HEK293 (cell line): ENCODE data around the gene MAP6.

Experiments
- CTCF ChIA-PET: fragments of 350-600 bp; formaldehyde crosslinking; extraction: SDS; loops from one replicate; lab custom pipeline; 2021; ENCODE audit warnings: antibody characterized with exemption; lab: Yijun Ruan, JAX
- POLR2A ChIA-PET: fragments of 300-600 bp; formaldehyde crosslinking; extraction: SDS; loops from one replicate; lab custom pipeline; 2020; ENCODE audit warnings: antibody characterized with exemption, inconsistent platforms; lab: Yijun Ruan, JAX
- H3K27ac ChIP-seq: fragments of 200-500 bp; sonication (Bioruptor generic); 2 replicates; pipeline ENCODE4 v1.5.1; 2014; ENCODE audit warnings: low read depth, low read length, control low read depth, inconsistent platforms; ENCODE audit errors: extremely low read depth
- H3K36me3 ChIP-seq, 2 experiments: fragments of 200-500 bp in 1 of 2; sonication (Bioruptor generic) in 1 of 2; 1 replicate in 1 of 2; 2 replicates in 1 of 2; pipeline ENCODE4 v1.5.1; 2014 to 2017; ENCODE audit warnings: inconsistent platforms in 2 of 2, low read length in 2 of 2; ENCODE audit not compliant: control insufficient read depth in 2 of 2, insufficient read depth in 1 of 2
- H3K4me1 ChIP-seq: fragments of 200-500 bp; sonication (Bioruptor generic); 2 replicates; pipeline ENCODE4 v1.5.1; 2014; ENCODE audit warnings: mild to moderate bottlenecking, low read length, inconsistent platforms; ENCODE audit not compliant: control insufficient read depth, insufficient read depth
- H3K4me3 ChIP-seq: 2 replicates; pipeline ENCODE4 v1.5.1; 2011; ENCODE audit warnings: low read depth, mild to moderate bottlenecking, control low read depth, low read length, moderate library complexity
- H3K9me3 ChIP-seq: fragments of 200-500 bp; sonication (Bioruptor generic); 2 replicates; pipeline ENCODE4 v1.5.1; 2014; ENCODE audit warnings: low read depth, low read length, inconsistent platforms; ENCODE audit not compliant: control insufficient read depth, insufficient read depth
- FEZF1 ChIP-seq: fragments of 450-650 bp; formaldehyde crosslinking; IDR thresholded peaks from 2 replicates; pipeline ENCODE4 v1.5.1; 2016; ENCODE audit warnings: missing biosample characterization, missing genetic modification characterization
- GFI1B ChIP-seq: fragments of 450-650 bp; formaldehyde crosslinking; IDR thresholded peaks from 2 replicates; pipeline ENCODE4 v1.5.1; 2016; ENCODE audit warnings: missing biosample characterization, missing genetic modification characterization
- GLIS1 ChIP-seq: fragments of 450-650 bp; formaldehyde crosslinking; IDR thresholded peaks from 2 replicates; pipeline ENCODE4 v1.5.1; 2016; ENCODE audit warnings: missing biosample characterization, missing genetic modification characterization
- KLF16 ChIP-seq: fragments of 450-650 bp; formaldehyde crosslinking; IDR thresholded peaks from 2 replicates; pipeline ENCODE4 v1.5.1; 2017; ENCODE audit warnings: missing biosample characterization, missing genetic modification characterization
- KLF7 ChIP-seq: fragments of 450-650 bp; formaldehyde crosslinking; IDR thresholded peaks from 2 replicates; pipeline ENCODE4 v1.5.1; 2016; ENCODE audit warnings: missing biosample characterization, missing genetic modification characterization, borderline replicate concordance
- OSR2 ChIP-seq: fragments of 450-650 bp; formaldehyde crosslinking; IDR thresholded peaks from 2 replicates; pipeline ENCODE4 v1.5.1; 2016; ENCODE audit warnings: missing biosample characterization, missing genetic modification characterization
- SALL2 ChIP-seq: fragments of 450-650 bp; formaldehyde crosslinking; IDR thresholded peaks from 2 replicates; pipeline ENCODE4 v1.5.0; 2017; ENCODE audit warnings: missing biosample characterization, mild to moderate bottlenecking, missing genetic modification characterization, borderline replicate concordance
- SCRT2 ChIP-seq: fragments of 450-650 bp; formaldehyde crosslinking; IDR thresholded peaks from 2 replicates; pipeline ENCODE4 v1.5.1; 2016; ENCODE audit warnings: missing biosample characterization, missing genetic modification characterization
- SP2 ChIP-seq: fragments of 450-650 bp; formaldehyde crosslinking; IDR thresholded peaks from 2 replicates; pipeline ENCODE4 v1.5.1; 2016; ENCODE audit warnings: missing biosample characterization, missing genetic modification characterization
- SP3 ChIP-seq: fragments of 450-650 bp; formaldehyde crosslinking; IDR thresholded peaks from 2 replicates; pipeline ENCODE4 v1.5.1; 2016; ENCODE audit warnings: missing biosample characterization, missing genetic modification characterization
- TSHZ1 ChIP-seq: fragments of 450-650 bp; formaldehyde crosslinking; IDR thresholded peaks from 2 replicates; pipeline ENCODE4 v1.5.1; 2016; ENCODE audit warnings: missing biosample characterization, missing genetic modification characterization, borderline replicate concordance
- ZFHX2 ChIP-seq: fragments of 450-650 bp; formaldehyde crosslinking; conservative IDR thresholded peaks from 2 replicates; pipeline ENCODE4 v1.5.1; 2016; ENCODE audit warnings: missing biosample characterization, missing genetic modification characterization
- ZFP37 ChIP-seq: fragments of 450-650 bp; formaldehyde crosslinking; IDR thresholded peaks from 2 replicates; pipeline ENCODE4 v1.5.1; 2016; ENCODE audit warnings: missing biosample characterization, missing genetic modification characterization
- ZIC2 ChIP-seq: fragments of 450-650 bp; formaldehyde crosslinking; IDR thresholded peaks from 2 replicates; pipeline ENCODE4 v1.5.1; 2016; ENCODE audit warnings: missing biosample characterization, missing genetic modification characterization
- ZNF140 ChIP-seq: fragments of 450-650 bp; formaldehyde crosslinking; IDR thresholded peaks from 2 replicates; pipeline ENCODE4 v1.5.1; 2016; ENCODE audit warnings: missing biosample characterization, missing genetic modification characterization
- ZNF148 ChIP-seq: fragments of 450-650 bp; formaldehyde crosslinking; IDR thresholded peaks from 2 replicates; pipeline ENCODE4 v1.5.0; 2017; ENCODE audit warnings: missing biosample characterization, missing genetic modification characterization, borderline replicate concordance
- ZNF211 ChIP-seq: fragments of 450-650 bp; formaldehyde crosslinking; IDR thresholded peaks from 2 replicates; pipeline ENCODE4 v1.5.1; 2016; ENCODE audit warnings: low read depth, missing biosample characterization, missing genetic modification characterization
- ZNF280C ChIP-seq: fragments of 450-650 bp; formaldehyde crosslinking; IDR thresholded peaks from 2 replicates; pipeline ENCODE4 v1.5.1; 2016; ENCODE audit warnings: missing biosample characterization, missing genetic modification characterization
- ZNF391 ChIP-seq: fragments of 450-650 bp; formaldehyde crosslinking; IDR thresholded peaks from 2 replicates; pipeline ENCODE4 v1.5.1; 2016; ENCODE audit warnings: low read depth, missing biosample characterization, missing genetic modification characterization, borderline replicate concordance
- ZNF488 ChIP-seq: fragments of 450-650 bp; formaldehyde crosslinking; IDR thresholded peaks from 2 replicates; pipeline ENCODE4 v1.5.1; 2016; ENCODE audit warnings: missing biosample characterization, missing genetic modification characterization
- ZNF510 ChIP-seq: fragments of 450-650 bp; formaldehyde crosslinking; IDR thresholded peaks from 2 replicates; pipeline ENCODE4 v1.5.1; 2018; ENCODE audit warnings: mild to moderate bottlenecking, missing genetic modification characterization, missing biosample characterization; ENCODE audit not compliant: insufficient replicate concordance
- ZNF514 ChIP-seq: fragments of 450-650 bp; formaldehyde crosslinking; IDR thresholded peaks from 2 replicates; pipeline ENCODE4 v1.5.1; 2016; ENCODE audit warnings: missing biosample characterization, missing genetic modification characterization
- ZNF571 ChIP-seq: fragments of 450-650 bp; formaldehyde crosslinking; IDR thresholded peaks from 2 replicates; pipeline ENCODE4 v1.5.0; 2017; ENCODE audit warnings: missing biosample characterization, missing genetic modification characterization
- ZNF580 ChIP-seq: fragments of 450-650 bp; formaldehyde crosslinking; IDR thresholded peaks from 2 replicates; pipeline ENCODE4 v1.5.1; 2016; ENCODE audit warnings: missing biosample characterization, missing genetic modification characterization
- ZNF623 ChIP-seq: fragments of 450-650 bp; formaldehyde crosslinking; IDR thresholded peaks from 2 replicates; pipeline ENCODE4 v1.5.1; 2016; ENCODE audit warnings: missing biosample characterization, missing genetic modification characterization
- ZNF654 ChIP-seq: fragments of 450-650 bp; formaldehyde crosslinking; IDR thresholded peaks from 2 replicates; pipeline ENCODE4 v1.5.1; 2016; ENCODE audit warnings: low read depth, missing biosample characterization, missing genetic modification characterization
- ZNF701 ChIP-seq: fragments of 450-650 bp; formaldehyde crosslinking; IDR thresholded peaks from 2 replicates; pipeline ENCODE4 v1.5.1; 2016; ENCODE audit warnings: missing biosample characterization, missing genetic modification characterization
- ZNF768 ChIP-seq: fragments of 450-650 bp; formaldehyde crosslinking; IDR thresholded peaks from 2 replicates; pipeline ENCODE4 v1.5.1; 2018; ENCODE audit warnings: missing biosample characterization, mild to moderate bottlenecking, missing genetic modification characterization
- ZNF777 ChIP-seq: fragments of 450-650 bp; formaldehyde crosslinking; IDR thresholded peaks from 2 replicates; pipeline ENCODE4 v1.5.1; 2017; ENCODE audit warnings: missing biosample characterization, missing genetic modification characterization, borderline replicate concordance
- ZNF837 ChIP-seq: fragments of 450-650 bp; formaldehyde crosslinking; IDR thresholded peaks from 2 replicates; pipeline ENCODE4 v1.5.1; 2016; ENCODE audit warnings: missing biosample characterization, missing genetic modification characterization

Gene MAP6

GRCh38 chr11:75706260-75706729 lies 37.5 kb upstream of the MAP6 start:
- Histone ChIP-seq H3K4me1 (no peaks in the 10 kb centered on the region), H3K27ac (no peak overlapping the region), H3K4me3 (no peak overlapping the region), H3K9me3 (no peaks in the 10 kb centered on the region), H3K36me3 (no peaks in the 10 kb centered on the region)
- ChIA-PET POLR2A (interaction anchor here (0.6 kb wide), 1 partner anchor 56 kb away, joined by 3 read pairs; no protein-coding TSS in a partner anchor), CTCF (interaction anchor here (0.6 to 2.0 kb wide), 36 partner anchors 9 to 1137 kb away, joined by 3 to 17 read pairs (median 4); no protein-coding TSS in a partner anchor)
- TF ChIP-seq SCRT2 (tag by site-specific recombination) (no peak), KLF7 (tag by site-specific recombination) (no peak), ZNF654 (tag by site-specific recombination) (peak; percentile 51), ZIC2 (tag by site-specific recombination) (peak; percentile 91), ZNF391 (tag by site-specific recombination) (no peak), ZNF280C (tag by site-specific recombination) (no peak), SP2 (tag by site-specific recombination) (no peak; the same call in 1 of the 2 replicates), GLIS1 (tag by site-specific recombination) (peak; percentile 78), SP3 (tag by site-specific recombination) (peak; percentile 40; the same call in 1 of the 2 replicates), ZNF148 (tag by site-specific recombination) (no peak), ZNF837 (tag by site-specific recombination) (no peak), GFI1B (tag by site-specific recombination) (no peak), ZNF514 (tag by site-specific recombination) (no peak), ZNF571 (tag by site-specific recombination) (no peak), OSR2 (tag by site-specific recombination) (no peak), FEZF1 (tag by site-specific recombination) (no peak), TSHZ1 (tag by site-specific recombination) (no peak), ZNF140 (no peak), KLF16 (tag by site-specific recombination) (0 out of 2 replicates have a peak, but pooled peaks have one; percentile 26), ZNF623 (tag by site-specific recombination) (no peak), ZFHX2 (tag by site-specific recombination) (peak; percentile 84), ZFP37 (tag by site-specific recombination) (no peak), ZNF701 (tag by site-specific recombination) (no peak), ZNF580 (tag by site-specific recombination) (no peak), SALL2 (no peak), ZNF768 (tag by site-specific recombination) (no peak), ZNF777 (tag by site-specific recombination) (no peak), ZNF510 (tag by site-specific recombination) (no peak), ZNF211 (tag by site-specific recombination) (no peak), ZNF488 (tag by site-specific recombination) (no peak)
